GM12878 (cell line): ENCODE data around the gene LPIN1. TPM values are rescaled to one million over a fixed set of nuclear protein-coding genes. Genes with fewer than 3 reads are reported as not detected.

Source experiments
- ATAC-seq: fragments of 200-7000 bp; cut with Tn5 transposase; 3 replicates; pipeline ENCODE4 v1.9.1; 2020; ENCODE audit warnings: mild to moderate bottlenecking, moderate library complexity
- BruUV-seq: library from RNA; stranded (reverse); fragments of 400-500 nt; replicated peaks from 2 replicates; lab custom pipeline; 2021; lab: Mats Ljungman, UMichigan
- CTCF ChIA-PET: fragments of 300-600 bp; sonication (Branson Sonifier 250); formaldehyde crosslinking; extraction: SDS; loops from one replicate; lab custom pipeline; 2021; ENCODE audit warnings: inconsistent platforms; lab: Yijun Ruan, JAX
- POLR2A ChIA-PET: fragments of 350-600 bp; formaldehyde crosslinking; extraction: SDS; loops from one replicate; lab custom pipeline; 2021; ENCODE audit warnings: inconsistent platforms; lab: Charles Lee
- RAD21 ChIA-PET: fragments of 300-600 bp; sonication (Branson Sonifier 250); formaldehyde crosslinking; loops from one replicate; lab custom pipeline; 2023; ENCODE audit warnings: antibody characterized with exemption; ENCODE audit not compliant: unreplicated experiment; lab: Charles Lee
- SMC1A ChIA-PET: fragments of 300-600 bp; sonication (Branson Sonifier 250); formaldehyde crosslinking; loops from one replicate; lab custom pipeline; 2023; ENCODE audit not compliant: unreplicated experiment, uncharacterized antibody; lab: Charles Lee
- DNase-seq: peaks from one replicate; pipeline ENCODE4 v3.0.0-alpha.2; 2011; ENCODE audit warnings: low read depth, low spot score
- FAIRE-seq: peaks from 3 replicates; lab custom pipeline; 2011; peaks lifted over from hg19 to GRCh38; lab: Jason Lieb, UNC
- H2AFZ ChIP-seq: 2 replicates; pipeline ENCODE4 v1.6.0; 2011; ENCODE audit warnings: low read depth, low read length, control low read depth; ENCODE audit not compliant: control insufficient read depth
- H3K27ac ChIP-seq: 2 replicates; pipeline ENCODE4 v1.5.1; 2011; ENCODE audit warnings: control low read depth; ENCODE audit not compliant: control insufficient read depth, insufficient read depth
- H3K27me3 ChIP-seq, 2 experiments: replicated peaks in 1 of 2; 2 replicates each; pipeline versions ENCODE4 v1.6.0 to v1.6.1; 2011; ENCODE audit warnings: low read length in 1 of 2; ENCODE audit not compliant: control insufficient read depth in 2 of 2, insufficient read depth in 2 of 2
- H3K36me3 ChIP-seq, 2 experiments: 2 replicates each; pipeline ENCODE4 v1.5.1; 2011; ENCODE audit warnings: low read length in 1 of 2; ENCODE audit not compliant: control insufficient read depth in 2 of 2, insufficient read depth in 2 of 2
- H3K4me1 ChIP-seq: 2 replicates; pipeline ENCODE4 v1.6.1; 2011; ENCODE audit warnings: mild to moderate bottlenecking, low read length, moderate library complexity, mixed read lengths; ENCODE audit not compliant: control insufficient read depth, insufficient read depth
- H3K4me2 ChIP-seq: 2 replicates; pipeline ENCODE4 v1.6.0; 2011; ENCODE audit warnings: control low read depth; ENCODE audit not compliant: control insufficient read depth, insufficient read depth
- H3K4me3 ChIP-seq: fragments of 200-600 bp; sonication (generic); 2 replicates; pipeline ENCODE4 v1.5.1; 2016
- H3K79me2 ChIP-seq: 2 replicates; pipeline ENCODE4 v1.6.0; 2011; ENCODE audit warnings: low read length; ENCODE audit not compliant: control insufficient read depth, insufficient read depth
- H3K9ac ChIP-seq: 2 replicates; pipeline ENCODE4 v1.8.0; 2011; ENCODE audit warnings: low read length, control low read depth, mixed read lengths; ENCODE audit not compliant: control insufficient read depth, insufficient read depth
- H3K9me3 ChIP-seq: replicated peaks from 3 replicates; pipeline ENCODE4 v1.5.1; 2011; ENCODE audit warnings: mild to moderate bottlenecking, low read length; ENCODE audit not compliant: control insufficient read depth, insufficient read depth
- H4K20me1 ChIP-seq: 2 replicates; pipeline ENCODE4 v1.6.0; 2011; ENCODE audit not compliant: control insufficient read depth, insufficient read depth
- ELK1 ChIP-seq: IDR thresholded peaks from 2 replicates; pipeline ENCODE4 v1.6.1; 2012; ENCODE audit warnings: low read depth, low read length, improper control_type of control experiment
- ETV6 ChIP-seq, 2 experiments: fragments of 450-650 bp in 1 of 2; IDR thresholded peaks in 1 of 2; conservative IDR thresholded peaks in 1 of 2; 2 replicates each; pipeline ENCODE4 v1.6.1; 2014; ENCODE audit warnings: antibody characterized with exemption in 1 of 2, borderline replicate concordance in 1 of 2, low read depth in 1 of 2, mild to moderate bottlenecking in 1 of 2, moderate library complexity in 1 of 2
- FOS ChIP-seq: IDR thresholded peaks from 3 replicates; pipeline ENCODE4 v1.6.1; 2011; ENCODE audit warnings: borderline replicate concordance; ENCODE audit not compliant: insufficient read length; ENCODE audit errors: extremely low read depth
- FOXM1 ChIP-seq: IDR thresholded peaks from 2 replicates; pipeline ENCODE4 v1.6.1; 2012; ENCODE audit warnings: low read depth, mild to moderate bottlenecking, inconsistent platforms, low read length, moderate library complexity
- MTA3 ChIP-seq: IDR thresholded peaks from 2 replicates; pipeline ENCODE4 v1.6.1; 2012; ENCODE audit warnings: low read length, inconsistent platforms, borderline replicate concordance
- MYB ChIP-seq: fragments of 150-350 bp; IDR thresholded peaks from 2 replicates; pipeline ENCODE4 v1.6.1; 2014; ENCODE audit warnings: mild to moderate bottlenecking, low read depth, low read length, borderline replicate concordance
- MYC ChIP-seq: IDR thresholded peaks from 2 replicates; pipeline ENCODE4 v1.6.1; 2011; ENCODE audit warnings: mild to moderate bottlenecking, low read length, moderate library complexity, inconsistent platforms; ENCODE audit not compliant: insufficient read depth, insufficient replicate concordance, insufficient read length, severe bottlenecking
- NBN ChIP-seq: fragments of 450-650 bp; IDR thresholded peaks from 2 replicates; pipeline ENCODE4 v1.6.1; 2016
- NRF1 ChIP-seq: conservative IDR thresholded peaks from 2 replicates; pipeline ENCODE4 v1.6.1; 2011; ENCODE audit warnings: mild to moderate bottlenecking, low read depth, low read length, improper control_type of control experiment
- RELA ChIP-seq: fragments of 450-650 bp; IDR thresholded peaks from 2 replicates; pipeline ENCODE4 v1.8.0; 2014; ENCODE audit warnings: borderline replicate concordance; ENCODE audit not compliant: partially characterized antibody
- SKIL ChIP-seq: fragments of 450-650 bp; IDR thresholded peaks from 2 replicates; pipeline ENCODE4 v1.6.1; 2017; ENCODE audit warnings: mild to moderate bottlenecking, low read depth, inconsistent platforms; ENCODE audit not compliant: poor library complexity, severe bottlenecking
- SMAD5 ChIP-seq: IDR thresholded peaks from 2 replicates; pipeline ENCODE4 v1.6.1; 2016; ENCODE audit warnings: antibody characterized with exemption, low read depth
- SRF ChIP-seq, 2 experiments: IDR thresholded peaks; 2 replicates each; pipeline ENCODE4 v1.6.1; 2011; ENCODE audit warnings: low read depth in 2 of 2, low read length in 2 of 2, mild to moderate bottlenecking in 1 of 2, moderate library complexity in 1 of 2
- TCF7 ChIP-seq: IDR thresholded peaks from 2 replicates; pipeline ENCODE4 v1.6.1; 2014; ENCODE audit warnings: antibody characterized with exemption, borderline replicate concordance
- ZNF207 ChIP-seq: fragments of 450-650 bp; IDR thresholded peaks from 2 replicates; pipeline ENCODE4 v1.6.1; 2014; ENCODE audit warnings: antibody characterized with exemption, mild to moderate bottlenecking, borderline replicate concordance
- ZNF622 ChIP-seq: fragments of 450-650 bp; IDR thresholded peaks from 2 replicates; pipeline ENCODE4 v1.6.1; 2017; ENCODE audit warnings: mild to moderate bottlenecking, inconsistent platforms
- WGBS: methylation state at CpG from one replicate; pipeline ENCODE4 v1.1.6; 2016; ENCODE audit warnings: low lambda C conversion rate; ENCODE audit not compliant: insufficient replicate concordance, insufficient coverage; ENCODE audit errors: missing lambda C conversion rate; 5-methylcytosine and 5-hydroxymethylcytosine counted together
- in situ Hi-C: fragments of 300-500 bp; cut with MboI; formaldehyde crosslinking; loops from 9 replicates; pipeline ENCODE4 v1.14.3; 2018; ENCODE audit warnings: mixed read lengths
- intact Hi-C: fragments of 100-400 bp; cut with micrococcal nuclease; formaldehyde crosslinking; loops from one replicate; pipeline ENCODE4 v1.14.2; 2022; ENCODE audit not compliant: unreplicated experiment
- polyA plus RNA-seq, 11 experiments: library from polyadenylated mRNA; depleted of rRNA in 4 of 11; unstranded in 6 of 11; stranded (reverse) in 5 of 11; fragments of >200 nt; fragmentation: Nextera tagmentation in 4 of 11; fragmentation: Illumina TruSeq in 1 of 11; extraction: Ambion mirVana in 4 of 11; extraction: Trizol in 1 of 11; gene quantifications; 1 replicate in 1 of 11; 2 replicates in 10 of 11; pipeline versions ENCODE4 v1.2.1 to v1.2.3, GENCODE V29; 2011 to 2016; ENCODE audit warnings: inconsistent platforms in 2 of 11, missing spikeins in 2 of 11, low read depth in 1 of 11
- total RNA-seq, 4 experiments: library from RNA; depleted of rRNA in 3 of 4; stranded (reverse); fragments of >200 nt in 3 of 4; fragmentation: Illumina TruSeq in 1 of 4; extraction: Trizol in 1 of 4; gene quantifications; 2 replicates each; pipeline versions ENCODE4 v1.2.1 to v1.2.3, GENCODE V29; 2013 to 2021

Gene LPIN1
- total and polyA plus RNA-seq, 10 of the 15 experiments (the other 5 are each of a cell fraction or from before 2014, with no cell fraction given), result 18.8 to 82.5 (median 50.3) TPM

GRCh38 chr2:11722292-11723060 lies 24.0 kb upstream of the LPIN1 start:
- in situ Hi-C loops, result no loop called here
- WGBS, result 0% methylated on average over 3 of the region's 3 CpGs
- ChIA-PET RAD21 (interaction anchor here (1.4 kb wide), 1 partner anchor 35 kb away, joined by 3 read pairs; no protein-coding TSS in a partner anchor), SMC1A (no interaction called here), CTCF (interaction anchor here (1.0 to 1.4 kb wide), 2 partner anchors 57 to 58 kb away, joined by 3 to 7 read pairs; no protein-coding TSS in a partner anchor), POLR2A (no interaction called here)
- Histone ChIP-seq H3K27ac (no peak overlapping the region), H3K79me2 (no peaks in the 10 kb centered on the region), H2AFZ (no peak overlapping the region), H3K4me3 (no peak overlapping the region), H3K4me2 (no peak overlapping the region), H3K9ac (no peak overlapping the region), H3K36me3 (no peaks in the 10 kb centered on the region), H3K9me3 (no peaks in the 10 kb centered on the region), H3K27me3 (peaks cover 2 to 12% of the 10 kb centered on the region in 2 experiments; a peak in 2 of 4 replicates), H3K4me1 (no peaks in the 10 kb centered on the region), H4K20me1 (no peaks in the 10 kb centered on the region)
- DNase-seq (no peak), FAIRE-seq (no peak), ATAC-seq (no peak)
- intact Hi-C loops, result no loop called here
- no TSS peak for BruUV-seq
- TF ChIP-seq SMAD5, result no peak
- no peak for TF ChIP-seq TCF7
- TF ChIP-seq MTA3, result no peak
- no peak for TF ChIP-seq FOXM1
- no peak for TF ChIP-seq NRF1
- no peak for TF ChIP-seq FOS
- TF ChIP-seq SKIL, result no peak
- no peak for TF ChIP-seq NBN
- no peak for TF ChIP-seq ELK1
- TF ChIP-seq MYC, result no peak
- no peak for TF ChIP-seq ETV6 (conservative IDR thresholded peaks at IDR 0.05 in 1 of 2, IDR thresholded peaks at IDR 0.05 in 1 of 2; ENCODE audit: borderline replicate concordance in 1 of 2, low read depth in 1 of 2)
- TF ChIP-seq MYB, result no peak
- no peak for TF ChIP-seq ZNF207
- TF ChIP-seq RELA, result no peak
- no peak for TF ChIP-seq SRF (IDR thresholded peaks at IDR 0.05; ENCODE audit: low read depth in 2 of 2, low read length in 2 of 2)
- TF ChIP-seq ZNF622, result no peak
